NCI-H2107 (cell line): ENCODE measurements around the gene SLC9A8.
A peak's percentile ranks its signal among the peaks of the same experiment; 100 is the strongest.

Experiments used
- DNase-seq: peaks from one replicate; lab custom pipeline; 2025; lab: John Stamatoyannopoulos, UW

The SLC9A8 gene

DNA sequence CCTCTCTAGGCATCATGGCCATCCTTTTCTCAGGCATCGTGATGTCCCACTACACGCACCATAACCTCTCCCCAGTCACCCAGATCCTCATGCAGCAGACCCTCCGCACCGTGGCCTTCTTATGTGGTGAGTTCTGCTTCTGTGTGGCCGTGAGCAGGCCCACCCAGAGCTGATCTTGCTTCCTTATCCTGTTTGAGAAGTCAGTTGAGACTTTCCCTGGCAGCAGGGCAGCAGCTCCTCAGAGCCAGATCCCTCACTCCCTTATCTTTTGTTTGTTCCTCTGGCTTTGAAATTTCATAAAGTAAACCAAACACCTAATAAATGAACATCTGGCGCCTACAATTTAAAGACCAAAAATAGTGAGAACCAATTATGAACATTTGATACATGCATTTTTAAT is 62.1 kb downstream of the SLC9A8 start:
- DNase-seq: no peak

DNA sequence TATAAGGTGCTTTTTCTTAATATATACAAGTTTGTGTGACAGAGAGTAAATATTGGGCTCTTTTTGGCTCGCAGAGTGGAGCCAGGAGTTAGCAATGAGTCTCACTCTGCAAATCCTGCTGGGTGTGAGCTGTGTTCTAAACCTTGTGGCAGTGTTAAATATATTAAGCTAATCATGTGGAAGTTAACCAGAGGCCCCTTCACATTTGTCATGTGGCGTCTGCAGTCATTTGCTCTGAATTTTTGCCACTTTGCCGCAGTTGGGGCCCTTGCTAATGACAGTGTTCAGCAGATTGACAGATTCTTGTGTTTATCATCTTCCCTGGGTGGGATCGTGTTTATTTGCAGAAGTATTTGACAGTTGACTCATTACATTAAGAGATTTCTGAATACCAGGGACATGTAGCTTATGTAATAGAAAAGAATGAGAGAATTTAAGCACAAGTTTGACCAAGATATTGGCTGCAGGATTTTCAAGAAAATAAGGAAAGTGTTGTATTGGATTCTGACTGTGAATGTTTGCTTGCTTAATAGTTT is 64.8 kb downstream of the SLC9A8 start:
- no peak for DNase-seq

DNA sequence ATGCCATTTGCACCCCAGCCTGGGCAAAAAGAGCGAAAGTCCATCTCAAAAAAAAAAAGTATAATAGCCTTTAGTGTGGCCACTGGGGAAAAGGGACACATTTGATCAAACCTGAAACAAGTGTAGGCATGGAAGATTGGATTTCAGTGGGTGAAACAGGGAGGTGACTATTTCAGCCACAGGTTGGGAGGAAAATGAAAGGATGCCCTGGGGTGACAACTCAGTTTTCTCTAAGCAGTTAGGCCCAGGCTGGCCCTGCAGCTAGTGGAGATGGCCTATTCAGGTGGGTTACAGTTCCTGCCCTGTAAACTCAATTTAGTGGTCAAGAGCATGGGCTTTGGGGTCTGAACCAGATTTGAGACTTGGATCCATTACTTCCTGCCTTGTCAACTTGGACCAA is 66.3 kb downstream of the SLC9A8 start:
- no peak for DNase-seq

DNA sequence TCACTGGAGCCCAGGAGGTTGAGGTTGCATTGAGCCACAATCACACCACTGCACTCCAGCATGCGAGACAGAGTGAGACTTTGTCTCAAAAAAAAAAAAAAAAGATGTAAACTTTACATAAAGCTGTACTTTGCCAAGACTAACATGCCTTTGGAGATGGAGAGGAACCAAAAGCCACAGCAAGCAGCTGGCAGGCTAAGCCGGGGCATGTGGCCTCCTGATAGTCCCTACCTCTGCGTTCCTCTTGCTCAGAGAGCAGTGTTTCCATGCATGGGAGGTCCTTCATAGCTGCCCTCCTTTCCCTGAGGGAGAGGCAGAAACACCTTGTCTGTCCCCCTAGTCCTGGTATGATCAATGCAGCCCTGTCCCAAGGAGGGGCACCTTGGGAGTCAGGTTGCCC is 67.5 kb downstream of the SLC9A8 start:
- DNase-seq: no peak

DNA sequence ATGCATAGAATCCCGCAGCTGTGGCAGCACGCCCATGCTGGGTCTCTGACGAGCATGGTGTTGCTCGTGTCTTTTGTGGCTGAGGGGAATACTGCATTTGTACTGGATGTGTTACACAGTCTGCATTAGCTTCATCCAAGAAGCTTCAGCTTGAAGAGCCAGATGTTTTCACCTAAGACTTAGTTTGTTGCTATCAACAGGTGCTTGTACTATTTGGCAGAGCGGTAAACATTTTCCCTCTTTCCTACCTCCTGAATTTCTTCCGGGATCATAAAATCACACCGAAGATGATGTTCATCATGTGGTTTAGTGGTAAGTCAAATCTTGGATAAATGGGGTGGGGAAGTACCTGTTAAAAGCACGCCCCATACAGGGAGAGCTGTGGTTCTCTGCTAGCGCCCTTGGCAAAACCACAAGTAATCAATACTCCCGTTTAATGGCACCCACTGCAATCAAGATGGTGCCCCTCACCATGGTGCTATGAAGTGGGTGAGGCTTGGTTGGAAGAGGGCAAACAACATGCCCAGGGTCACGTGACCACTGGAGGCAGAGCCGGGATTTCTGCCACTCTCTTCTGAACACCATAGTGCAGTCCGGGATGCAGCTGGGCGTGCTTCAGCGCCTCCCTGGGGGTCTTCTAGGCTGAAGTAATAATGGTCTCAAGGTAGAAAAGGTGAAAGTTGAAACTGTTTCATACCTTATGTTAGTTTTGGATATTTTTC is 68.3 kb downstream of the SLC9A8 start:
- peak; percentile 23 for DNase-seq

DNA sequence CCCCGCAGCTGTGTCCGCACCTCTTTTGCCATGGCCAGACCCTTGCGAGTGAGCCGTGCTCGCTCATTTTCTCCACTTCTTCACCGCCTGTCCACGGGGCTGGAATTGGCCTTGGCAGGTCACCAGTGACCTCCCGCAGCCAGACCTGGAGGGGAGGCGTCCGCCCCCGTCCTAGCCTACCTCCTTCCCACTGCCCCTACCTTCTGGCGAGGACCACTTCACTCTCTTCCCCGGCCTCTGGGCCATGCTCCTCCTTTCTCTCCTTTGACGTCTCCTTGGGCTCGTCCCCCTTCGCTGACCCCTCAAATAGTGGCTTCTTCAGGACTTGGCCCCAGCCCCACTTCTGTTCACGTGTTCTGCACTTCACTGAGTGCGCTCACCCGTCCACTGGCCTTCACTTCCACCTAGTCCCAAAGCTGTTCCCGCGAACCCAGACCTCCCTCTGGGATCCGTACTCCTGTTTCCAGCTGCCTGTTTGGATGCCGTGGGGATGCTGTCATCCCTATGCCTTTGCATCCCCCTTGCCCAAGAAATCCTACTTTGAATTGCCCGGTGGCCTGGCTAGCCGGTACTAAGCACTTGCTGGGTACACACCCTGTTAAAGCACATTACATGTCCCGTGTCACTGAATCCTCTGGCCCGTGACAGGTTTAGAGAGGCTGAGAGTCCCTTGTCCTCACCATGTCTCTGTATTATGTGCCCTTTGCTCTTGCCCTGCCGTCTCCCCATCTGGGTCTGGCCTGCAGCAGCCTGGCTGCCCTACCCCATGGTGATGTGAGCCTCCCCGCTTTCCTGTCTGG is 69.7 kb downstream of the SLC9A8 start:
- no peak for DNase-seq

DNA sequence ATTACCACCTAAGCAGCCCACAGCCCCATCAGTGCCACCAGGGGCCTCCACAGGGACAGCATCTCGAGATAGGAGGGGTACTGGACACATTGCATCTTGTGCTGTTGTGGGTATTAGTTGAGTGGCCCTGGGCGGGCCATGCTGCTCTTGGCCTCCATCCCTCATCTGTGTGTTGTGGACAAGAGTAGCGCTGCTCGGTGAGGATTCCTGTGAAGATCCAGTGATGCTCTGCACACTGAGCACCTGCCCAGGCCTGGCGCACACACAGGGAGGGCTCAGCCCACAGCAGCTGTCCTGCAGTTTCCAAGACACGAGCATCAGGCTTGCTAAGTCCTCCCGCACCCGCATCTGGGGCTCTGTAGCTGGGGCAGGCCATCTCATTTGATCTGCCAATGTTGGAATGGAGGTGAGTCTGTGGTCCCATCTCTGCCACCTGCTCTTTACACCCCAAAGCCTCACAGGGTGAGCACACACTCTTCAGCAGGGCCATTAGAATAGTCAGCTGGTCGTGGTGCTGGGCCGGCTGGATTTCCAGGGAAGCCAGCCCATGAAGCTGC is 70.7 kb downstream of the SLC9A8 start:
- DNase-seq: no peak

DNA sequence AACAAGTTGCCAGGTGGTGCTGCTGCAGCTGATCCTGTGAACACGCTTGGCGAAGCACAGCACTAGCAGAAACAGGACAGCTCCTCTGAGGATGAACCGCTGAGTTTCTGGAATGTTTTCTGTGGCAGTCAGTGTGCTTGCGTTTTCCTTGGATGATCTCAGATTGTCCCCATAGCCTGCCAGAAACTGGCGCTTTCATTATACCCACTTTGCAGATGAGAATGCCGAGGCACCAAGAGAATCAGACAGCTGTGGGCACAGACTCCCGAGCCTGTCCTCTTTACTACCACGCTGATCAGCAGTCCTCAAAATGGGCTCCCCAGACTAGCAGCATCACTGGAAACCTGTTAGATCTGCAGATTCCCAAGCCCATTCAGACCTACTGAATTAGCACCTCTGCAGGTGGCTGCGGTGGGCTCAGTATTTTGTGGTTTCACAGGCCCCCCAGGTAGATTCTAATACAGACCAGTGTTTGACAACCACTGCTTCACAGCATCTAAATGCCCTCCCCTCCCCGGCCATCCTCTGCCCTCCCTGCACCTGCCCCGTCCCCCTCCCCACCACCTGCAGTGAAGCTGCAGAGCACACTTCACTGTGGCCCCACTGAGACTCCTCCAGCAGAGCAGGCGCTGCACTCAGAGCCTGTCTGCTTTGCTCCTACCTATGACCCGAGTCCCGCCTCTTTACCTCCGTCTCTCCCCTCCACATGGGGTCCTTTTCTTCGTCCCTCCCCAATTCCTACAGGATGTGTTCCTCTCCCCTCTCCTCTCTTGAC is 73.1 kb downstream of the SLC9A8 start:
- DNase-seq: no peak

DNA sequence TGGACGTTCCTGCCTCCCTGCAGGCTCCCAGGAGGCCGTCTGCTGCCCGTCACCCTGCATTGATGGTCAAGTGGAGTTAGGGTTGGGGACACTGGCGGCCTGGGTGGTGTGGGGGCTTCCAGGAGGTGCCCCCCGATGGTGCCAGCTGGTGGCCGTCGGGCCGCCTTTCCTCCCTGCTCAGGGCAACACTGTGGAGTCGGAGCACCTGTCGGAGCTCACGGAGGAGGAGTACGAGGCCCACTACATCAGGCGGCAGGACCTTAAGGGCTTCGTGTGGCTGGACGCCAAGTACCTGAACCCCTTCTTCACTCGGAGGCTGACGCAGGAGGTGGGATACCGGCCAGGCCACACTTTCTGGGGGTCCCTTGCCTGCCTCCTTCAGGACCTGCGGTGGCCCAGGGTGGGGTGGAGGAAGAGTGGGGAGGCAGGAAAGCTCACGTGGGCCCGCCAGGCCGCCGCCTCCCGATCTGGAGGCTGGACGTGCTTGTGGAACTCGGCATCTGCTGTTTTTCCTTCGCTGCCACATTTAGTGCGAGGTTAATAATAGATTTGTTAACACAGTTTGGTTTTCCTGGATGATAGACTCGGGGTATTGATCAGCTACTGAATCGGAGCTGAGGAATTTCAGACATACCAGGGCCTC is 74.1 kb downstream of the SLC9A8 start:
- DNase-seq: no peak

DNA sequence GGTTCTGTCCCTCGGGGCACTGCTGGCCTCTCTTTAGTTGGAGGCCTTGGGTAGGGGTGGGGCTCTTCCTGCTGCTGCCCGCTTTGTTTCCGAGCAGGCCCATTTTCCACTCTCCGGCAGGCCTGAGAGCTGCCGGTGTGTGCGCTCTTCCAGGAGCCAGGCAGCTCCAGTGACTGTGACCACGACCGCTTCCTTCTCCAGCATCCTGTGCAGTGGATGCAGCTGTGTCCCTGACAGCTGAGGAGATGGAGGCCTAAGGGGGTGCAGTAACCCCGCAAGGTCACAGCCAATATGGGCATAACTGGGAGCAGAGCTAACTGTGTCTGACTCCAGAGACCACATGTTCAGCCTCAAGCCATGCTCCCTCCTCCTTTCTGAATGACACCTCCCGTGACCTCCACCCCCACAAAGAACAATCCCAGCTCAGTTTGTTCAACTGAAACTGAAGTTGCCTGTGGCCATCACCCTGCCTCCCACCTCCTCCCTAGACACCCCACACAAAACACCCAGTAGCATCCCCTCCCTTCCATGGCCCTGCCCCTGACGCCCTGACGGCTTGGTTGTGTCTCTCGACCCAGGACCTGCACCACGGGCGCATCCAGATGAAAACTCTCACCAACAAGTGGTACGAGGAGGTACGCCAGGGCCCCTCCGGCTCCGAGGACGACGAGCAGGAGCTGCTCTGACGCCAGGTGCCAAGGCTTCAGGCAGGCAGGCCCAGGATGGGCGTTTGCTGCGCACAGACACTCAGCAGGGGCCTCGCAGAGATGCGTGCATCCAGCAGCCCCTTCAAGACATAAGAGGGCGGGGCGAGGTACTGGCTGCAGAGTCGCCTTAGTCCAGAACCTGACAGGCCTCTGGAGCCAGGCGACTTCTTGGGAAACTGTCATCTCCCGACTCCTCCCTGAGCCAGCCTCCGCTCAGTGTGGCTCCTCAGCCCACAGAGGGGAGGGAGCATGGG is 74.9 kb downstream of the SLC9A8 start:
- DNase-seq: no peak

DNA sequence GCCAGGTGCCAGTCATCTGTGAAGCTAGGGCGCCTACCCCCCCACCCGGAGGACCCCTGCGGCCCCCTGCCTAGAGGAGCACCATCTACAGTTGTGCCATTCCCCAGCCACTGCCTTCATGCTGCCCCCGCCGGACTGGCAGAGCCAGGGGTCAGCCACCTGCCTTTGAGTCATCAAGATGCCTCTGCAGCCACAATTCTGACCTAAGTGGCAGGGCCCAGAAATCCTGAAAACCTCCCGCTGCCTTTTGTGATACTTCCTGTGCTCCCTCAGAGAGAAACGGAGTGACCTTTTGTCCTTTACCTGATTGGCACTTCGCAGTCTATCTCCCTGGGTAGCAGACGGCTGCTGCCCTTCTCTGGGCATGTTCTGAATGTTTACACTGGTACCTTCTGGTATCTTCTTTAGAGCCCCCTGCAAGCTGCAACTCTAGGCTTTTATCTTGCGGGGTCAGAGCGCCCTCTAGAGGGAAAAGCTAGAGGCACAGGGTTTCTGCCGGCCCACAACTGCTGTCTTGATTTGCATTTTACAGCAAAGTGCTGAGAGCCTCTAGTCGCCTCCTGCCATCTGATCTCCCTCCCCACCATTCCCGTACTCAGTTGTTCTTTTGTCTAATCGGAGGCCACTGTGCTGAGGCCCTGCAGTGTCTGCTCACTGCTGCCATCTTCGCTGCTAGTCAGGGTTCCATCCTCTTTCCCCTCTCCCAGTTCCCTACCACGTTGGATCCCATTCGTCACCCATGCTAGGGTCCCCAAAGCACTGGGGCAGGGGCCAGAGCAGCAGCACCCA is 75.8 kb downstream of the SLC9A8 start:
- DNase-seq: peak; percentile 73

DNA sequence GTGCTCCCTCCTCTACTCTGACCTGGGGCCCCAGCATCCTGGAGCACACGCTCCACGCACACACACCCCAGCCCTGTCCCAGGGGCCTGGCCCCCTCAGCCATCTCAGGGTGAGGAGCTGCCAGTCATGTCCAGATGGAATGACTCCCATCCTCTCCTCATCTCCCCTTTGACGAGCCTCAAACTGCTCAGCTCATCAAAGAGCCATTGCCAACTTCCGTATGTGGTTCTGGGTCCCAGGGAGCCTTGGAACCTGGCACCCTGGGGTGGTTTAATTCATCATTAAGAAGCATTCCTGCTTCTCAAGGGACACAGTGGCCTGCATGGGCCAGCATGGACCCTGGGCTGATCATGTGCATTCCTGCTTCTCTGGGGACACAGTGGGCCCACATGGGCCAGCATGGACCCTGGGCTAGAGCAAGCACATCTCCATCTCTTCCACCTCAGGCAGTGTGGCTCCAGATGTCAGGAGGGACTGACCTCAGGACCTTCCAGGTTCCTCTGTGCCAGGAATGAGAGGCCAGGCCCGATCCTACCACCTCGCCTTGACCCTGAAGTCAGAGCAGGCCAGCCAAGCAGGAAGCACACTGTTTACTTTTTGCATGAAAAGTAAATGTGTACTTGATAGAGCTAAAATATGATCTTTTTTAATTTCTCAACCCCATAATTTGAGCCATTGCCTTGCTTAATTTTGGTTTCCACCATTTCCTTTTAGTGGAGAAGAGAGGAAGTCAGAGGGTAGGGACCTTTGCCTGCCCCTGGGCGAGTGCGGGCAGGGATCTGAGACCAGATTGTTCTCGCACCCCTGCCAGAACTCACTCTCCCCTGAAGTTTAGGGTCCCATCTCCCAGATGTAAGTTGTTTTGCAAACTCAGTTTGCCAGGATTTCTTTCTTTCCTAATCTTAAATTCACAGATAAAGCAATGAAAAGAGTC is 76.6 kb downstream of the SLC9A8 start:
- no peak for DNase-seq

DNA sequence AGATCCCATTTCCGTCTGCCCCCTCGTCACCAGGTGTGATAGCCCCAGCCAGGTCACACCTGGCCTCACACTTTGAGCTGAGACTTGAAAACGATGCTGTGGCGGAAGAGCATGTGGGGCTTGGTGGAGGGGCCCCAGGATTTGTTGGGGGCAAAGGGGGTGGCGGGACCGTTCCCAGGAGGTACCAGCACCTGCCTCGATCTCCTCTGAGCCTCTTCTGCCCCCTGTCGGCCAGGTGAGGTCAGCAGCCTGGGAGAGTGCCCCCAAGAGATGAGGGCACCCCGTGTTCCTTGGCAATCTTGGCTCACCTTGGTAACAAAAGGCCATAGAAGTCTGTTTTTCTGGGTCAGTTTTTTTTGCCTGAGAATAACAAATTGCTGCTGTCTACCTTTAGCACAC is 77.3 kb downstream of the SLC9A8 start:
- DNase-seq: no peak

DNA sequence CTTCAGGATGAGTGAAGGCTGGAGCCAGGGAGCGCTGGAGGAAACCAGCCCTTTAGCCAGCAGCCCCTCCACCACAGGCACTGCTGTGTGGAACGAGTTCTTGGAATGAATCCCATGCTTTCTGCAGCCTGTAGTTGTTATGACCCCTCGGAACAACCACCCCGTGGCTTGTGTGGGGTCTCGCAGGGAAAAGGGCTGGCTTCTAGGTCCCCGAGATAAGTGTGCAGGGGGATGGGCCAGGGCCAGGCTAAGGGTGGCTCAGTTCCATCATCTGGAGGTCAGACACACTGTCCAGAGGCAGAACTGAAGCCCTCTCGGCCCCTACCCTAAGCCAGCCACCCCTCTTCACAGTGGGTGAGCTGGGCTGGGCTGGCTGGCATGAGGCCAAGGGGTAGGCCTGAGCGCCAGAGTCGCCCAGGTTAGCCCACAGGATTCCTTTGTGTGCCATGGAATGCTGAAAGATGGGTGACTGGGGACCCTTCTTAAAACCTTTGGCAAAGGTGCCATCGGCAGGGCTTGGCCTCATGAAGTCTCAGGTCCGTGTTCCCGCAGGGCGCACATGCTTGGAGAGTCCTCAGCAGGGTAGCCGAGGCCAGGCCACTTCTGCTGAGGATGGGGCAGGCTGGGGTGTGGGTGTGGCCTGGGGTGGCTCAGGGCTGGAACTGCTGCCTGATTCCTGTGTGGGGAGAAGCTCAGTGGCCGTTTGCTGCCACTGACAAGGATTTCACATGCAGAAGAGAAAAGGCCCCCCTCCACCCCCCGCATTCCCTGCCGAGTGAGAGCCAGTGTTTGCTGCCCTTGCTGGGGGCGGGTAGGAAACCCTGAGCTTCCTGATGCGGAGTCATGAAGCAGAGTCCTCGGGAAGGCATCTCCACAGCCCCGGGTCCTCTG is 78.1 kb downstream of the SLC9A8 start:
- DNase-seq: no peak

DNA sequence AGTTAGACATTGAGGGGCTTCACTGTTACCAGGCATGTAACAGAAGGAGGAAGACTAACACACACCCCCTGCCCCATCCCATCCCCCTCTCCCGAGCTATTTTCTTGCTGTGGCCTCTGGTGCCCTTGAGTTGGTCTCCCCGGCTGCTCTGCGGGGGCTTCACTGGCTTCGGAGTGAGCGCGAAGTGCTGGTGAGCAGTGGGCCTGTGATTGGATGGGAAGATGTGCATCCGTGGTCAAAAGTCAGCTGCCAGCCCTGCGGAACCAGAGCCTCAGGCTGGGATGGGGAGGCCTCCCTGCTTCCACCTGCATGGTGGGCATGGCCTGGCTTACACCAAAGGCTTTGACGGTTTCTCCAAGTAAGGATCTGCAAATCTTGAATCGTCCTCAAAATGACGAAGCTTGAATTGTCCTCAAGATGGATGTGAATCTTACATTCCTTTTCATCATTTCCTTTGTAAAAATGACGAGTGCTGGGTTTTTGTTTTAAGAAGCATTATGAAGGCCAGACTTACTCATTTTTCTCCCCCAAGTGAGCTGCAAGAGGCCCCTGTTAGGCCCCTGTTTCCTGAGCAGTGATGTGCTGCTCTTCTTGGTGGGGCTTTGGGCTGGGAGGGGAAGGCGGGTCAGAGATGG is 79.0 kb downstream of the SLC9A8 start:
- DNase-seq: no peak

DNA sequence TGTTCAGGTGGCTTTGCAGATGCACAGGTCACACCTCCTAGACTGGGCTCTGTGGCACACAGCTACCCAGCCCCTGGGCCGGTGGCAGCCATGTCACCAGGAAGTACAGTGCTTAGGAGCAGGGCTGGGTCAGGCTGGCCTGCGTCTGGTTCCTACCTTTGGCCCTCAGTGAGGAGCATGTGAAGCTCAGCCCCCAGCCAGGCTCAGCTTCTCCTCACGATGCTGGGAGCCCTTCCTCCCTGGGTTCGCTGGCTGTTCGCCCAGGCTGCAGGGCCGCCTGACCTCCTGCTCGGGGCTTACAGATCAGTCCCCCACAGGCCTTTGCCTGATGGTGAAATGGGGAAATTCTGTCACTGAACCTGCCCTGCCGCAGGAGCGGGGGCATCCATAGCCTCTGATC is 79.6 kb downstream of the SLC9A8 start:
- DNase-seq: no peak

DNA sequence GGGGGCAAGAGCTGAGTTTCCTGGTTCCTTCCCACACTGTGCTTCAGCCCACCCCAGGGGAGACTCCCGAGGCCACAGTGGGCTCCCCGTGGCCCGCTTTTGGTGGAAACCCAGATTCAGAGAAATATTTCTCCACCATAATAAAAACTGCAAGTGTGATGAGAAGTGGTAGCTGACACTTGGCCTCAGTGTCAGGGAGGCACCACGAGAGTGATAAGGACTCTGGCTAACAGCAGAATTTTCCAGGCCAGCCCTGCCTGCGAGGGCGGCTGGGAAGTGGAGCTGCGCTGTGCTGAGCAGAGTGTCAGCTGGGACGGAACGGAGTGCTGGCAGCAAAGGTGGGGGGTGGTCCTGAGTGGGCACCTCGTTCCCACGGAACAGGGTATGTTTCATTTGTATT is 80.2 kb downstream of the SLC9A8 start:
- DNase-seq: no peak
